HCT116 (cell line): ENCODE data around the gene CACNA1C. TPM values are rescaled to one million over a fixed set of nuclear protein-coding genes. Genes with fewer than 3 reads are reported as not detected.

Experiments used
- ATAC-seq: fragments of 200-7000 bp; cut with Tn5 transposase; 2 replicates; pipeline ENCODE4 v1.9.1; 2020; ENCODE audit warnings: mild to moderate bottlenecking, moderate library complexity
- BruUV-seq: library from RNA; stranded (reverse); fragments of 400-500 nt; replicated peaks from 2 replicates; lab custom pipeline; 2021; lab: Mats Ljungman, UMichigan
- CTCF ChIA-PET: fragments of 300-600 bp; sonication (Branson Sonifier 250); formaldehyde crosslinking; loops from one replicate; lab custom pipeline; 2021; ENCODE audit warnings: antibody characterized with exemption; lab: Charles Lee
- POLR2A ChIA-PET: fragments of 300-600, 350-600 bp; sonication (Branson Sonifier 250); formaldehyde crosslinking; loops from one replicate; lab custom pipeline; 2021; ENCODE audit warnings: antibody characterized with exemption; lab: Charles Lee
- RAD21 ChIA-PET, 2 experiments: fragments of 300-600 bp; sonication (Branson Sonifier 250); formaldehyde crosslinking; loops; one replicate each; lab custom pipeline; 2023; ENCODE audit warnings: low total read pairs in 2 of 2; ENCODE audit not compliant: uncharacterized antibody in 2 of 2, unreplicated experiment in 2 of 2, low non-redundant PET in 1 of 2; lab: Charles Lee
- DNase-seq: peaks from one replicate; pipeline ENCODE4 v3.0.0-alpha.2; 2010; ENCODE audit warnings: low read depth, low spot score
- H2AFZ ChIP-seq: fragments of 200-600 bp; shearing (Covaris generic), sonication (generic); 2 replicates; pipeline ENCODE4 v1.6.1; 2017; ENCODE audit warnings: low read depth, mixed run types, mixed read lengths, antibody characterized with exemption, low read length; ENCODE audit not compliant: poor library complexity, severe bottlenecking
- H3K27ac ChIP-seq: 2 replicates; pipeline ENCODE4 v1.5.1; 2012; ENCODE audit warnings: low read depth, low read length
- H3K27me3 ChIP-seq: fragments of 200-600 bp; sonication (generic); 2 replicates; pipeline ENCODE4 v1.6.1; 2016; ENCODE audit warnings: mixed run types, low read length, mixed read lengths; ENCODE audit not compliant: insufficient read depth
- H3K36me3 ChIP-seq, 2 experiments: fragments of 200-500 bp in 1 of 2; fragments of 200-600 bp in 1 of 2; sonication (Bioruptor generic) in 1 of 2; sonication (generic) in 1 of 2; 2 replicates each; pipeline versions ENCODE4 v1.5.1 to v1.6.1; 2014 to 2016; ENCODE audit warnings: low read length in 2 of 2, inconsistent platforms in 1 of 2, mixed read lengths in 1 of 2, mixed run types in 1 of 2; ENCODE audit not compliant: insufficient read depth in 2 of 2, control insufficient read depth in 1 of 2
- H3K4me1 ChIP-seq, 2 experiments: fragments of 200-600 bp in 1 of 2; sonication (generic) in 1 of 2; 2 replicates each; pipeline versions ENCODE4 v1.5.1 to v1.6.1; 2012 to 2017; ENCODE audit warnings: low read length in 2 of 2, inconsistent platforms in 1 of 2, mild to moderate bottlenecking in 1 of 2, mixed read lengths in 1 of 2, mixed run types in 1 of 2, moderate library complexity in 1 of 2; ENCODE audit not compliant: insufficient read depth in 2 of 2, control insufficient read depth in 1 of 2
- H3K4me2 ChIP-seq: fragments of 200-600 bp; sonication (generic); 2 replicates; pipeline ENCODE4 v1.6.1; 2017; ENCODE audit warnings: mixed run types, low read length, mixed read lengths
- H3K4me3 ChIP-seq, 2 experiments: fragments of 200-600 bp in 1 of 2; sonication (generic) in 1 of 2; replicated peaks in 1 of 2; 2 replicates each; pipeline ENCODE4 v1.5.1; 2011 to 2016; ENCODE audit warnings: low read length in 2 of 2, control low read depth in 1 of 2, low read depth in 1 of 2, mild to moderate bottlenecking in 1 of 2, mixed read lengths in 1 of 2, mixed run types in 1 of 2
- H3K79me2 ChIP-seq: fragments of 200-600 bp; sonication (generic); 2 replicates; pipeline ENCODE4 v1.6.1; 2017; ENCODE audit warnings: mild to moderate bottlenecking, mixed run types, low read length, moderate library complexity, mixed read lengths; ENCODE audit not compliant: insufficient read depth
- H3K9ac ChIP-seq: fragments of 200-600 bp; sonication (generic); 2 replicates; pipeline ENCODE4 v1.6.1; 2016; ENCODE audit warnings: low read length, mixed read lengths
- H3K9me2 ChIP-seq: fragments of 200-600 bp; sonication (generic), shearing (Covaris generic); 2 replicates; pipeline ENCODE4 v1.6.1; 2017; ENCODE audit warnings: mixed run types, mild to moderate bottlenecking, moderate library complexity; ENCODE audit not compliant: insufficient read depth
- H3K9me3 ChIP-seq, 2 experiments: fragments of 200-500 bp in 1 of 2; fragments of 200-600 bp in 1 of 2; sonication (Bioruptor generic) in 1 of 2; sonication (generic) in 1 of 2; 2 replicates each; pipeline ENCODE4 v1.6.1; 2014 to 2017; ENCODE audit warnings: low read length in 2 of 2, mixed read lengths in 2 of 2, inconsistent platforms in 1 of 2, low read depth in 1 of 2, mild to moderate bottlenecking in 1 of 2, mixed run types in 1 of 2, moderate library complexity in 1 of 2; ENCODE audit not compliant: control insufficient read depth in 1 of 2, insufficient read depth in 1 of 2
- H4K20me1 ChIP-seq: fragments of 200-600 bp; sonication (generic), shearing (Covaris generic); 2 replicates; pipeline ENCODE4 v1.6.1; 2017; ENCODE audit warnings: mixed run types, mild to moderate bottlenecking, moderate library complexity; ENCODE audit not compliant: insufficient read depth
- CBX3 ChIP-seq: IDR thresholded peaks from 2 replicates; pipeline ENCODE4 v1.6.1; 2012; ENCODE audit warnings: low read depth
- CEBPB ChIP-seq: IDR thresholded peaks from 2 replicates; pipeline ENCODE4 v1.6.1; 2012; ENCODE audit warnings: low read depth
- EGR1 ChIP-seq: IDR thresholded peaks from 2 replicates; pipeline ENCODE4 v1.6.1; 2012; ENCODE audit warnings: low read depth
- ELF1 ChIP-seq: IDR thresholded peaks from 2 replicates; pipeline ENCODE4 v1.6.1; 2012; ENCODE audit warnings: low read depth, borderline replicate concordance
- EZH2 ChIP-seq: fragments of 200-600 bp; sonication (generic); IDR thresholded peaks from 2 replicates; pipeline ENCODE4 v1.6.1; 2017; ENCODE audit warnings: antibody characterized with exemption, mixed run types
- MAX ChIP-seq: IDR thresholded peaks from 2 replicates; pipeline ENCODE4 v1.6.1; 2012
- POLR2AphosphoS5 ChIP-seq: IDR thresholded peaks from 2 replicates; pipeline ENCODE4 v1.6.1; 2011; ENCODE audit warnings: mild to moderate bottlenecking, low read depth, low read length, moderate library complexity
- SIN3A ChIP-seq: IDR thresholded peaks from 2 replicates; pipeline ENCODE4 v1.6.1; 2012; ENCODE audit warnings: low read depth
- SP1 ChIP-seq: IDR thresholded peaks from 2 replicates; pipeline ENCODE4 v1.6.1; 2012; ENCODE audit warnings: low read depth
- SRF ChIP-seq: IDR thresholded peaks from 2 replicates; pipeline ENCODE4 v1.6.1; 2012; ENCODE audit warnings: low read depth
- ZNF274 ChIP-seq: fragments of 200-500 bp; sonication (Bioruptor generic); IDR thresholded peaks from 2 replicates; pipeline ENCODE4 v1.6.1; 2014; ENCODE audit warnings: mild to moderate bottlenecking, low read depth, low read length, inconsistent platforms
- intact Hi-C: fragments of 100-400 bp; cut with micrococcal nuclease; formaldehyde crosslinking; loops from 2 replicates; pipeline ENCODE4 v1.10.0; 2022
- total RNA-seq: library from RNA; stranded (reverse); gene quantifications from one replicate; pipeline ENCODE4 v1.2.1, GENCODE V29; 2021; ENCODE audit not compliant: unreplicated experiment
- TF ChIP-seq, protein P1 (sequence below): IDR thresholded peaks from 2 replicates; pipeline ENCODE4 v1.6.1; 2011; ENCODE audit warnings: mild to moderate bottlenecking, low read length, moderate library complexity; ENCODE audit not compliant: insufficient replicate concordance; ENCODE audit errors: extremely low read depth
- TF ChIP-seq, protein P2 (sequence below): IDR thresholded peaks from 2 replicates; pipeline ENCODE4 v1.6.1; 2012; ENCODE audit warnings: low read depth
- TF ChIP-seq, protein P3 (sequence below), 3 experiments: fragments of 200-600 bp in 1 of 3; sonication (generic) in 1 of 3; IDR thresholded peaks in 2 of 3; conservative IDR thresholded peaks in 1 of 3; 2 replicates each; pipeline ENCODE4 v1.5.1; 2012 to 2017; ENCODE audit warnings: low read depth in 2 of 3, low read length in 2 of 3, antibody characterized with exemption in 1 of 3, borderline replicate concordance in 1 of 3, control low read depth in 1 of 3, mild to moderate bottlenecking in 1 of 3, mixed read lengths in 1 of 3, mixed run types in 1 of 3, moderate library complexity in 1 of 3; ENCODE audit not compliant: insufficient read depth in 1 of 3

The CACNA1C gene
- total RNA-seq, 1 experiment from 2014 or later: 0.05 TPM

DNA sequence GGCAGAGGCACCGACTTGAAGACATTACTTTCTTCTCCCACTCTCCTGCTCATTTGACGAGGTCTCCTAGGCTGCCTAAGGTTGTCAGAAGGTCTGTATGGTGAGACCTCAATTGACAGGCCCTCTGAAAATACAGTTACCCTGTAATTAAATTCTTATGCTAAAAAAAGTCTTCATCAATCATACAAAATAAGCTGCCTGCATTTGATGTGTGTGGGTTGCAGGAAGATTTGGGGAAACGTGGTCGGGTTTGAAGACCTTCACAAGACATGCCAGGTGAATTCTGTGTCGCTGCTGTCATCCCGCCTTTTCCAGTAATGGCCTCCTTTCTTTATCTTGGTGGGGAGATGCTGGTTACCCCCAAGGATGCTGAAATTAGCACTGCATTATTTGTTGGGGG lies 299.4 kb downstream of the CACNA1C start:
- TF ChIP-seq CEBPB: no peak
- TF ChIP-seq POLR2AphosphoS5: no peak
- TF ChIP-seq ZNF274: no peak
- no peak for TF ChIP-seq ELF1
- Histone ChIP-seq H3K4me1 (no peaks in the 10 kb centered on the region), H3K36me3 (no peaks in the 10 kb centered on the region), H3K9me3 (no peaks in the 10 kb centered on the region), H3K4me3 (no peak overlapping the region), H3K27ac (no peak overlapping the region), H3K27me3 (no peaks in the 10 kb centered on the region; the same call in 1 of the 2 replicates), H3K79me2 (no peaks in the 10 kb centered on the region), H4K20me1 (no peaks in the 10 kb centered on the region), H2AFZ (no peak overlapping the region), H3K4me2 (no peak overlapping the region), H3K9ac (no peak overlapping the region), H3K9me2 (no peaks in the 10 kb centered on the region)
- DNase-seq (no peak), ATAC-seq (no peak)
- ChIA-PET CTCF (no interaction called here), POLR2A (no interaction called here), RAD21 (no interaction called here)
- intact Hi-C loops: no loop called here
- BruUV-seq: no TSS peak

GRCh38 chr12:2353281-2353680 lies 300.5 kb downstream of the CACNA1C start:
- Histone ChIP-seq H3K9ac (no peak overlapping the region), H3K4me3 (no peak overlapping the region), H3K36me3 (no peaks in the 10 kb centered on the region), H3K9me3 (no peaks in the 10 kb centered on the region), H3K9me2 (no peaks in the 10 kb centered on the region), H3K4me1 (no peaks in the 10 kb centered on the region), H3K79me2 (no peaks in the 10 kb centered on the region), H3K27ac (no peak overlapping the region), H3K4me2 (no peak overlapping the region), H4K20me1 (no peaks in the 10 kb centered on the region), H2AFZ (no peak overlapping the region), H3K27me3 (no peaks in the 10 kb centered on the region; the same call in 1 of the 2 replicates)
- DNase-seq: no peak
- ATAC-seq: no peak
- BruUV-seq: no TSS peak
- intact Hi-C loops: no loop called here
- ChIA-PET CTCF (no interaction called here), RAD21 (no interaction called here), POLR2A (no interaction called here)
- TF ChIP-seq CBX3: no peak
- TF ChIP-seq SP1: no peak
- TF ChIP-seq SIN3A: no peak
- TF ChIP-seq MAX: no peak
- TF ChIP-seq SRF: no peak
- TF ChIP-seq, protein P1, sequence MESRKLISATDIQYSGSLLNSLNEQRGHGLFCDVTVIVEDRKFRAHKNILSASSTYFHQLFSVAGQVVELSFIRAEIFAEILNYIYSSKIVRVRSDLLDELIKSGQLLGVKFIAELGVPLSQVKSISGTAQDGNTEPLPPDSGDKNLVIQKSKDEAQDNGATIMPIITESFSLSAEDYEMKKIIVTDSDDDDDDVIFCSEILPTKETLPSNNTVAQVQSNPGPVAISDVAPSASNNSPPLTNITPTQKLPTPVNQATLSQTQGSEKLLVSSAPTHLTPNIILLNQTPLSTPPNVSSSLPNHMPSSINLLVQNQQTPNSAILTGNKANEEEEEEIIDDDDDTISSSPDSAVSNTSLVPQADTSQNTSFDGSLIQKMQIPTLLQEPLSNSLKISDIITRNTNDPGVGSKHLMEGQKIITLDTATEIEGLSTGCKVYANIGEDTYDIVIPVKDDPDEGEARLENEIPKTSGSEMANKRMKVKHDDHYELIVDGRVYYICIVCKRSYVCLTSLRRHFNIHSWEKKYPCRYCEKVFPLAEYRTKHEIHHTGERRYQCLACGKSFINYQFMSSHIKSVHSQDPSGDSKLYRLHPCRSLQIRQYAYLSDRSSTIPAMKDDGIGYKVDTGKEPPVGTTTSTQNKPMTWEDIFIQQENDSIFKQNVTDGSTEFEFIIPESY: no peak
- TF ChIP-seq, protein P2, sequence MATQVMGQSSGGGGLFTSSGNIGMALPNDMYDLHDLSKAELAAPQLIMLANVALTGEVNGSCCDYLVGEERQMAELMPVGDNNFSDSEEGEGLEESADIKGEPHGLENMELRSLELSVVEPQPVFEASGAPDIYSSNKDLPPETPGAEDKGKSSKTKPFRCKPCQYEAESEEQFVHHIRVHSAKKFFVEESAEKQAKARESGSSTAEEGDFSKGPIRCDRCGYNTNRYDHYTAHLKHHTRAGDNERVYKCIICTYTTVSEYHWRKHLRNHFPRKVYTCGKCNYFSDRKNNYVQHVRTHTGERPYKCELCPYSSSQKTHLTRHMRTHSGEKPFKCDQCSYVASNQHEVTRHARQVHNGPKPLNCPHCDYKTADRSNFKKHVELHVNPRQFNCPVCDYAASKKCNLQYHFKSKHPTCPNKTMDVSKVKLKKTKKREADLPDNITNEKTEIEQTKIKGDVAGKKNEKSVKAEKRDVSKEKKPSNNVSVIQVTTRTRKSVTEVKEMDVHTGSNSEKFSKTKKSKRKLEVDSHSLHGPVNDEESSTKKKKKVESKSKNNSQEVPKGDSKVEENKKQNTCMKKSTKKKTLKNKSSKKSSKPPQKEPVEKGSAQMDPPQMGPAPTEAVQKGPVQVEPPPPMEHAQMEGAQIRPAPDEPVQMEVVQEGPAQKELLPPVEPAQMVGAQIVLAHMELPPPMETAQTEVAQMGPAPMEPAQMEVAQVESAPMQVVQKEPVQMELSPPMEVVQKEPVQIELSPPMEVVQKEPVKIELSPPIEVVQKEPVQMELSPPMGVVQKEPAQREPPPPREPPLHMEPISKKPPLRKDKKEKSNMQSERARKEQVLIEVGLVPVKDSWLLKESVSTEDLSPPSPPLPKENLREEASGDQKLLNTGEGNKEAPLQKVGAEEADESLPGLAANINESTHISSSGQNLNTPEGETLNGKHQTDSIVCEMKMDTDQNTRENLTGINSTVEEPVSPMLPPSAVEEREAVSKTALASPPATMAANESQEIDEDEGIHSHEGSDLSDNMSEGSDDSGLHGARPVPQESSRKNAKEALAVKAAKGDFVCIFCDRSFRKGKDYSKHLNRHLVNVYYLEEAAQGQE: no peak
- no peak for TF ChIP-seq EZH2
- TF ChIP-seq, protein P3, sequence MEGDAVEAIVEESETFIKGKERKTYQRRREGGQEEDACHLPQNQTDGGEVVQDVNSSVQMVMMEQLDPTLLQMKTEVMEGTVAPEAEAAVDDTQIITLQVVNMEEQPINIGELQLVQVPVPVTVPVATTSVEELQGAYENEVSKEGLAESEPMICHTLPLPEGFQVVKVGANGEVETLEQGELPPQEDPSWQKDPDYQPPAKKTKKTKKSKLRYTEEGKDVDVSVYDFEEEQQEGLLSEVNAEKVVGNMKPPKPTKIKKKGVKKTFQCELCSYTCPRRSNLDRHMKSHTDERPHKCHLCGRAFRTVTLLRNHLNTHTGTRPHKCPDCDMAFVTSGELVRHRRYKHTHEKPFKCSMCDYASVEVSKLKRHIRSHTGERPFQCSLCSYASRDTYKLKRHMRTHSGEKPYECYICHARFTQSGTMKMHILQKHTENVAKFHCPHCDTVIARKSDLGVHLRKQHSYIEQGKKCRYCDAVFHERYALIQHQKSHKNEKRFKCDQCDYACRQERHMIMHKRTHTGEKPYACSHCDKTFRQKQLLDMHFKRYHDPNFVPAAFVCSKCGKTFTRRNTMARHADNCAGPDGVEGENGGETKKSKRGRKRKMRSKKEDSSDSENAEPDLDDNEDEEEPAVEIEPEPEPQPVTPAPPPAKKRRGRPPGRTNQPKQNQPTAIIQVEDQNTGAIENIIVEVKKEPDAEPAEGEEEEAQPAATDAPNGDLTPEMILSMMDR (IDR thresholded peaks at IDR 0.05 in 2 of 3, conservative IDR thresholded peaks at IDR 0.05 in 1 of 3; ENCODE audit: borderline replicate concordance in 1 of 3, insufficient read depth in 1 of 3, low read depth in 2 of 3, low read length in 2 of 3): no peak
- TF ChIP-seq EGR1: no peak
